Epithelial cell of esophagus (primary cell): ENCODE data around the gene HSF2BP.

Experiments used
- DNase-seq: peaks from one replicate; pipeline ENCODE4 v3.0.0; 2010; ENCODE audit warnings: low read depth
- H3K4me3 ChIP-seq: 2 replicates; pipeline ENCODE4 v1.5.1; 2011; ENCODE audit warnings: mild to moderate bottlenecking, low read length, control low read depth
- CTCF ChIP-seq: IDR thresholded peaks from 2 replicates; pipeline ENCODE4 v1.5.1; 2011; ENCODE audit warnings: low read depth, mild to moderate bottlenecking, low read length, control low read depth, inconsistent platforms; ENCODE audit not compliant: insufficient read depth; ENCODE audit errors: missing control alignments

The HSF2BP gene

GRCh38 chr21:43603641-43604504, 55.4 kb downstream of the HSF2BP start:
- no peak for TF ChIP-seq CTCF
- H3K4me3 ChIP-seq = no peak overlapping the region
- DNase-seq = no peak

GRCh38 chr21:43603233-43603626, 56.1 kb downstream of the HSF2BP start:
- no peak for TF ChIP-seq CTCF
- no peak overlapping the region for H3K4me3 ChIP-seq
- no peak for DNase-seq

- H3K4me3 ChIP-seq = no peak overlapping the region
- no peak for DNase-seq
- no peak for TF ChIP-seq CTCF
Observed at GRCh38 chr21:43602266-43603232, 56.7 kb downstream of the HSF2BP start.

GRCh38 chr21:43600642-43601402, 58.5 kb downstream of the HSF2BP start:
- H3K4me3 ChIP-seq = no peak overlapping the region
- no peak for TF ChIP-seq CTCF
- DNase-seq = peak; percentile 86

- no peak overlapping the region for H3K4me3 ChIP-seq
- no peak for TF ChIP-seq CTCF
- DNase-seq = no peak
Observed at GRCh38 chr21:43599728-43600127, 59.6 kb downstream of the HSF2BP start.

GRCh38 chr21:43598416-43599120, 60.7 kb downstream of the HSF2BP start:
- DNase-seq = peak; percentile 64
- no peak for TF ChIP-seq CTCF
- H3K4me3 ChIP-seq = no peak overlapping the region
